Measurements from ENCODE around the gene XCR1.

Gene XCR1

GRCh38 chr3:45968149-45968548 is 59.1 kb downstream of the XCR1 start:
- Histone ChIP-seq H3K9ac (ENCODE audit: low read length) (no peak overlapping the region), H3K4me1 (ENCODE audit: control insufficient read depth, insufficient read depth, low read length) (no peaks in the 10 kb centered on the region), H3K4me3 (ENCODE audit: low read depth, low read length) (no peak overlapping the region), H3K36me3 (ENCODE audit: control insufficient read depth, insufficient read depth, low read length) (peaks cover 90% of the 10 kb centered on the region), H3K27ac (ENCODE audit: low read depth, low read length) (no peak overlapping the region), H3K27me3 (ENCODE audit: control insufficient read depth, insufficient read depth, low read length) (no peaks in the 10 kb centered on the region), H3K9me3 (ENCODE audit: control insufficient read depth, insufficient read depth, low read depth, low read length) (no peaks in the 10 kb centered on the region)

- Histone ChIP-seq H3K4me3 (ENCODE audit: low read depth, low read length) (no peak overlapping the region), H3K4me1 (ENCODE audit: control insufficient read depth, insufficient read depth, low read length) (no peaks in the 10 kb centered on the region), H3K27ac (ENCODE audit: low read depth, low read length) (no peak overlapping the region), H3K9me3 (ENCODE audit: control insufficient read depth, insufficient read depth, low read depth, low read length) (no peaks in the 10 kb centered on the region), H3K9ac (ENCODE audit: low read length) (no peak overlapping the region), H3K27me3 (ENCODE audit: control insufficient read depth, insufficient read depth, low read length) (no peaks in the 10 kb centered on the region), H3K36me3 (ENCODE audit: control insufficient read depth, insufficient read depth, low read length) (peaks cover 90% of the 10 kb centered on the region)
These were observed 59.6 kb downstream of the XCR1 start for GRCh38 chr3:45967724-45968123.

All from HUES6 (cell line).